Measurements from ENCODE around the gene GLDC. TPM values are rescaled to one million over a fixed set of nuclear protein-coding genes. Genes with fewer than 3 reads are reported as not detected.

Gene GLDC
- total RNA-seq, 4 donors from 2014 or later = 0.17 to 2.5 TPM; not detected in 2

- intact Hi-C loops (cut with DNase I) = loop anchor here (10.0 kb wide), 2 partner anchors 82 to 312 kb away; no protein-coding TSS in a partner anchor
- Histone ChIP-seq H3K4me1 (no peaks in the 10 kb centered on the region), H3K36me3 (no peaks in the 10 kb centered on the region), H3K4me3 (no peak overlapping the region), H3K27me3 (no peaks in the 10 kb centered on the region), H3K27ac (replicated peaks in 1 of 4) (no peak overlapping the region), H3K9me3 (no peaks in the 10 kb centered on the region)
- WGBS = 73% methylated on average over 6 of the region's 6 CpGs
- no peak for TF ChIP-seq EP300 (IDR thresholded peaks at IDR 0.05)
- no peak for TF ChIP-seq CTCF (IDR thresholded peaks at IDR 0.05)
- no peak for TF ChIP-seq POLR2A (IDR thresholded peaks at IDR 0.05; ENCODE audit: low read depth)
- no peak for TF ChIP-seq POLR2AphosphoS5 (IDR thresholded peaks at IDR 0.05)
- no peak for DNase-seq (ENCODE audit: extremely low spot score)
These were observed 21.6 kb upstream of the GLDC start for GRCh38 chr9:6667080-6667479.

- intact Hi-C loops (cut with DNase I) = loop anchor here (10.0 kb wide), 2 partner anchors 81 to 311 kb away; no protein-coding TSS in a partner anchor
- 73% methylated on average over 1 of the region's 1 CpG for WGBS
- TF ChIP-seq POLR2AphosphoS5 (IDR thresholded peaks at IDR 0.05) (no peak), CTCF (IDR thresholded peaks at IDR 0.05) (no peak), EP300 (IDR thresholded peaks at IDR 0.05) (no peak), POLR2A (IDR thresholded peaks at IDR 0.05; ENCODE audit: low read depth) (no peak)
- H3K4me1 ChIP-seq = no peaks in the 10 kb centered on the region
- no peak overlapping the region for H3K27ac ChIP-seq (replicated peaks in 1 of 4)
- no peaks in the 10 kb centered on the region for H3K27me3 ChIP-seq
- H3K36me3 ChIP-seq = no peaks in the 10 kb centered on the region
- no peak overlapping the region for H3K4me3 ChIP-seq
- DNase-seq (ENCODE audit: extremely low spot score) = no peak
- no peaks in the 10 kb centered on the region for H3K9me3 ChIP-seq
These were observed 20.1 kb upstream of the GLDC start for GRCh38 chr9:6665628-6666027.

- intact Hi-C loops (cut with DNase I) = loop anchor here (10.0 kb wide), 2 partner anchors 79 to 309 kb away; no protein-coding TSS in a partner anchor
- TF ChIP-seq EP300 (IDR thresholded peaks at IDR 0.05) (no peak), POLR2A (IDR thresholded peaks at IDR 0.05; ENCODE audit: low read depth) (no peak), CTCF (IDR thresholded peaks at IDR 0.05) (no peak), POLR2AphosphoS5 (IDR thresholded peaks at IDR 0.05) (no peak)
- Histone ChIP-seq H3K9me3 (no peaks in the 10 kb centered on the region), H3K4me1 (no peaks in the 10 kb centered on the region), H3K4me3 (no peak overlapping the region), H3K27me3 (no peaks in the 10 kb centered on the region), H3K27ac (replicated peaks in 1 of 4) (no peak overlapping the region), H3K36me3 (no peaks in the 10 kb centered on the region)
- WGBS = 86% methylated on average over 3 of the region's 3 CpGs
- DNase-seq (ENCODE audit: extremely low spot score) = no peak
These were observed 18.7 kb upstream of the GLDC start for GRCh38 chr9:6664204-6664680.

GRCh38 chr9:6660512-6660911 lies 15.0 kb upstream of the GLDC start:
- H3K4me3 ChIP-seq = no peak overlapping the region
- no peaks in the 10 kb centered on the region for H3K27me3 ChIP-seq
- no peaks in the 10 kb centered on the region for H3K4me1 ChIP-seq
- no peaks in the 10 kb centered on the region for H3K9me3 ChIP-seq
- TF ChIP-seq POLR2AphosphoS5 (IDR thresholded peaks at IDR 0.05) (no peak), POLR2A (IDR thresholded peaks at IDR 0.05; ENCODE audit: low read depth) (no peak)
- H3K36me3 ChIP-seq = no peaks in the 10 kb centered on the region
- no peak overlapping the region for H3K27ac ChIP-seq (replicated peaks in 1 of 4)
- DNase-seq (ENCODE audit: extremely low spot score) = no peak
- intact Hi-C loops (cut with DNase I) = loop anchor here (10.0 kb wide), 2 partner anchors 76 to 306 kb away; no protein-coding TSS in a partner anchor
- 66% methylated on average over 4 of the region's 4 CpGs for WGBS

DNA sequence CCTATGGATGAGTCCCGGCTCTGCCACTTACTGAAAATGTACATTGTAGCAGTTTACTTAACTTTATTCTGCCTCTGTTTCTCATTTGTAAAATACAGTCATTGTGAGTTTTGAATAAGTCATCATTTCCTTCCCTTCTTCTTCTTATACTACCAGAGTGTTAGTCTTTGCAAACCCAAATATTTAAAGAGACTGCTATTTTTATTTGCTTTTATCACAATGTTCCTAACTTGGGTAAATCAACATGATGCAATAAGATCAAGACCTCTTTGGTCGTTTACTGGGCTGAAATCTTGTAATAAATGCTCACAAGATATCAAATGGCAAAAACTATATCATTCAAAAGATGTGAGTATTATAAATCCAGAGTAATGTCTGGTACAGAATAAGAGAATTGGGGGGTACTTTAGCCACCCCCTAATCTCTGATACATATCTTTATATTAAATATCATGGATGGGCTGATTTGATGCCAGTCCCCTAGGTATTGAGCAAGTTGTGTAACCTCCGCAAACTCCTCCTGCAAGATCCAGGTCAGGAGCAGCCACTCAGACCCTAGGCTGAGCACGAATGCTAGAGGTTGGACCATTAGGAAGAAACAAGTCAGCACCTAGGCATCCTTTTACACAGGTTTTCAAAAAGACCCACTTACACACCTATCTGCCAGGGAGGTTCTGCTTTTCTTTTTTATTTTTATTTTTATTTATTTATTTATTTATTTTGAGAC lies 13.3 kb upstream of the GLDC start:
- TF ChIP-seq CTCF (IDR thresholded peaks at IDR 0.05) = no peak
- no peak for TF ChIP-seq POLR2AphosphoS5 (IDR thresholded peaks at IDR 0.05)
- TF ChIP-seq POLR2A (IDR thresholded peaks at IDR 0.05; ENCODE audit: low read depth) = no peak
- no peak for TF ChIP-seq EP300 (IDR thresholded peaks at IDR 0.05)
- no peak overlapping the region for H3K27ac ChIP-seq (replicated peaks in 1 of 4)
- H3K4me1 ChIP-seq = no peaks in the 10 kb centered on the region
- DNase-seq (ENCODE audit: extremely low spot score) = no peak
- 81% methylated on average over 4 of the region's 4 CpGs for WGBS
- no peaks in the 10 kb centered on the region for H3K36me3 ChIP-seq
- no peaks in the 10 kb centered on the region for H3K9me3 ChIP-seq
- intact Hi-C loops (cut with DNase I) = no loop called here
- H3K4me3 ChIP-seq = no peak overlapping the region
- peaks cover 0 to 6% (median 0%) of the 10 kb centered on the region in 4 donors for H3K27me3 ChIP-seq
